ENCODE measurements around the gene PYROXD2. TPM values are rescaled to one million over a fixed set of nuclear protein-coding genes. Genes with fewer than 3 reads are reported as not detected.

Gene PYROXD2
- total RNA-seq, 4 donors from 2014 or later = 4.2 to 18.5 (median 7.4) TPM

DNA sequence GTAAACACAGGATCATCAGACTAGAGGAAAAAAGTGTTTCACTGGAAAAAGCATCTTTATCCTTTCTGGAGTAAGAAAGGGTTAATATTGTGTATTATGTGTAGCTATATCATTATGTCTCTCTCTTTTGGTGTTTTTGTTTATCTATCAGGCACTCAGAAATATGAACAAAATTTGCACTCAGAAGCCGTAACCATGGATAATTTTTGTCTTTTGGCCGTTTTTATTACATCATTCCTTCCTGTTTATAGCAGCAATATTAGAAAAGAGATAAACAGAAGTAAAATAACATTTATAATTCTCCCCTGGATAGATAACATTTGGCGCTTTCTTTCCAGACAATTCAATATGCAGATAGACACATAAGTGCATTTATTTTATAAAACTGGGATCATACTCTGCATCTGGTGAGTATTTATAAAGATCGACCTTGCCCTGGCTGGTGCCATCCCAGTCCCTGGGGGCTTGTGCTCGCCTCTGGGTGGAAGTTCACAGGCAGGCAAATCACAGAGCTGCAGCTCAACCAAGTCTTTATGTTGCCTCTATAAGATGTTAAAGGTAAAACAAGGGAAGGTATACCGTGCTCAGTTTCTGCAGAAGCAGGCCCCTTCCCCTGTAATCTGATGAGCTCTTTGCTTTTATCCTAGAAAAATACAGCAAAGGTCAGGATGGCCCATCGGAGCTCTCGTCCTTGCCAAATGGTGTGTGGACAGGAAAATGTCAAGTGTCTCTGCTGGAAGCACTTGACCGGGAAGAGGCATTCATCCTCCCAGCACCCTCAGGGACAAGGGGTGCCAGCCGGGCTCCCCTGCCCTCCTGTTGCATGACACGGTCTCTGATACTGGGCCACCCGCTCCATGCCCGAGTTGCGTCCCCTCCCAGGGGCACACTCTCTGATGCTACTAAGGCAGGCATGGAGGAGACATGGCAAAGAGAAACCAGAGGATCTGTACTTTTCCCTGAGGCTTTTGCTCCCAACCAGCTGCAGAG is 43.9 kb downstream of the PYROXD2 start:
- no peak overlapping the region for H3K4me3 ChIP-seq
- H3K27me3 ChIP-seq = no peaks in the 10 kb centered on the region
- no peak for ATAC-seq
- TF ChIP-seq, protein P1, sequence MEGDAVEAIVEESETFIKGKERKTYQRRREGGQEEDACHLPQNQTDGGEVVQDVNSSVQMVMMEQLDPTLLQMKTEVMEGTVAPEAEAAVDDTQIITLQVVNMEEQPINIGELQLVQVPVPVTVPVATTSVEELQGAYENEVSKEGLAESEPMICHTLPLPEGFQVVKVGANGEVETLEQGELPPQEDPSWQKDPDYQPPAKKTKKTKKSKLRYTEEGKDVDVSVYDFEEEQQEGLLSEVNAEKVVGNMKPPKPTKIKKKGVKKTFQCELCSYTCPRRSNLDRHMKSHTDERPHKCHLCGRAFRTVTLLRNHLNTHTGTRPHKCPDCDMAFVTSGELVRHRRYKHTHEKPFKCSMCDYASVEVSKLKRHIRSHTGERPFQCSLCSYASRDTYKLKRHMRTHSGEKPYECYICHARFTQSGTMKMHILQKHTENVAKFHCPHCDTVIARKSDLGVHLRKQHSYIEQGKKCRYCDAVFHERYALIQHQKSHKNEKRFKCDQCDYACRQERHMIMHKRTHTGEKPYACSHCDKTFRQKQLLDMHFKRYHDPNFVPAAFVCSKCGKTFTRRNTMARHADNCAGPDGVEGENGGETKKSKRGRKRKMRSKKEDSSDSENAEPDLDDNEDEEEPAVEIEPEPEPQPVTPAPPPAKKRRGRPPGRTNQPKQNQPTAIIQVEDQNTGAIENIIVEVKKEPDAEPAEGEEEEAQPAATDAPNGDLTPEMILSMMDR (IDR thresholded peaks at IDR 0.05) = no peak
- no peak for TF ChIP-seq POLR2A (IDR thresholded peaks at IDR 0.05)
- TF ChIP-seq EP300 (IDR thresholded peaks at IDR 0.05) = no peak
- no peak for TF ChIP-seq POLR2AphosphoS5 (IDR thresholded peaks at IDR 0.05)
- peaks cover 0 to 11% (median 0%) of the 10 kb centered on the region in 3 donors for H3K4me1 ChIP-seq
- no peak overlapping the region for H3K27ac ChIP-seq
- 51 to 53% methylated on average over 5 to 7 of the region's 14 CpGs for WGBS, 2 donors (ENCODE audit: low coverage in 1 of 2)
- H3K9me3 ChIP-seq = no peaks in the 10 kb centered on the region
- no peaks in the 10 kb centered on the region for H3K36me3 ChIP-seq

DNA sequence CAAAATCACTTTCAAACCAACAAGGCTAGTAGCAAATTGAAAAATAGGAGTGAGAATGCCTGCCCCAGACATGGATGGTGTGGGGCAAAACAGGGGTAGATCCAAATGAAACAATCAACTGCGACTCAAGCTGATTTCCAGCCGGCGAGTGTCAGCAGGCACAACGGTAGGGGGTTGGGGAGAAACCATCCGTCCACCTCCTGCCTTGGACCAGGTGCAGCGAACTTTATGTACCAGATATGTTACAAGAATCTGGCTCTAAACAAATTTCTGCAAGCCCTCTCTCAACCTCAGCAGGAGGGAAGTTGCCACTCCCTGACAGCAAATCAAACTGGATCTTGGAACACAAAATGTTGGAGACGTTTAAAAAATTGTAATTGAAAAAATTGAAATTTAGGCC is 45.2 kb downstream of the PYROXD2 start:
- TF ChIP-seq, protein P1 (IDR thresholded peaks at IDR 0.05) = no peak
- no peak for TF ChIP-seq POLR2AphosphoS5 (IDR thresholded peaks at IDR 0.05)
- no peak for TF ChIP-seq EP300 (IDR thresholded peaks at IDR 0.05)
- TF ChIP-seq POLR2A (IDR thresholded peaks at IDR 0.05) = no peak
- Histone ChIP-seq H3K4me1 (peaks cover 0 to 8% (median 0%) of the 10 kb centered on the region in 3 donors), H3K9me3 (no peaks in the 10 kb centered on the region), H3K4me3 (no peak overlapping the region), H3K27ac (no peak overlapping the region), H3K36me3 (no peaks in the 10 kb centered on the region), H3K27me3 (no peaks in the 10 kb centered on the region)
- 69 to 84% methylated on average over 5 to 7 of the region's 7 CpGs for WGBS, 2 donors (ENCODE audit: low coverage in 1 of 2)
- no peak for ATAC-seq

DNA sequence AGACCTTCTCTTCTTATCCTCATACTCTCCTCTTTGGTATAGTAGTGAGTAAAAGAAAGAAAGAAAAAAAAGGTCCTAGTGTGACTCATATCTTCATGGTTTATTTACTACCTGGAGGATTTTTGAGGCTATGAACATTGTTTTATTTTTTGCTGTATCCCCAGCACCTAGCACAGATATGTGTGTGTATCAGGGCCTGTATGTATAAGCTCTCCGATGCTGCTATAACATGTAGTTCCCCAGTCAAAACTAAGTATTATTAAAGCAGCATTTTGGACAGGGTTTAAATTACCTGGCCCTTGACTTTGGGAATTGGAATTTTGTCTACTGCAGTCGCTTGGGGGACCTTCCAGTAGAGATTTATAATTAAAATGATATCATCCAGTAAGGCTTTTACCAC is 46.3 kb downstream of the PYROXD2 start:
- Histone ChIP-seq H3K36me3 (no peaks in the 10 kb centered on the region), H3K4me1 (no peaks in the 10 kb centered on the region), H3K9me3 (no peaks in the 10 kb centered on the region), H3K27ac (no peak overlapping the region), H3K4me3 (no peak overlapping the region), H3K27me3 (no peaks in the 10 kb centered on the region)
- TF ChIP-seq, protein P1 (IDR thresholded peaks at IDR 0.05) = no peak
- TF ChIP-seq POLR2AphosphoS5 (IDR thresholded peaks at IDR 0.05) (no peak), EP300 (IDR thresholded peaks at IDR 0.05) (no peak), POLR2A (IDR thresholded peaks at IDR 0.05) (no peak)
- ATAC-seq = no peak
- WGBS, 2 donors (ENCODE audit: low coverage in 1 of 2) = 95 to 100% methylated on average over 2 of the region's 2 CpGs

DNA sequence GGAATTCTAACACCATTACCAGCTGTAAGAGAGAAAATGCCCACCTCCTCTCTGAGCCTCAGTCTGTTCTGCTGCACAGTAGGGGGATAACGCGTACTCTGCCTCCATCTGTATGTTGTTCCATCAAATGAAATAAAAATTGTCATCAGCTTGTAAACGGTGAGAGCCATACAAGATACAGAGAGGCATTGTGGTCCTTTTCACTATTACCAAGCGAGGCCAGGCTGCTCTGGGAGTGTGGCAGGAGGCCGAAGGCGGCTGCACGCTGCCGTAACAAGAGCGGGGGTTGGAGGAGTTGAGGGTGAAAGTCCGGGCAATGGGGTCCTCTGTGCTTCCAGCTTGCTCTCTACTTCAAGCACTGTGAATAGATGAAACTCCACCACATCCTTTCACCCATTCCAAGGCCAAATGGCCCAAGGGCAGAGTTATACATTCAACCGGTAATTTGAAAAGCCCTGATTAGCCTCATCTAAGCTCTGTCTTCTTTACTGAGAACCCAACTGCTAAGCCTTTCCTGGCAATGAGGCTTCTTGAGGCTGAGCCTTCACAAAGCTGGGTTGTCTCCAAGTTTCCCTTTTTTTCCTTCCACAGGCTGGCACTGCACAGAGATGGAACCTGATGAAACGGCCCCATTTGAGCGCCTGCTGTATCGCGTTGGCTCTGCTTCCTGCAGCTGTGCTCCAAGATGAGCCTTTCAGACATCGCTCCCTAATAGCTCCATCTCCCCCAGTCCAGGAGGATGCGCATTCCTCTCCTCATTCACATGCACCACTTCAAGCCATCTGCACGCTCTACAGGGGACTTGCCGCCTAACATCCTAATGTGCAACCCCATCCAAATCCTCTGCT is 47.2 kb downstream of the PYROXD2 start:
- ATAC-seq = no peak
- TF ChIP-seq EP300 (IDR thresholded peaks at IDR 0.05) (no peak), POLR2A (IDR thresholded peaks at IDR 0.05) (no peak), POLR2AphosphoS5 (IDR thresholded peaks at IDR 0.05) (no peak)
- TF ChIP-seq, protein P1 (IDR thresholded peaks at IDR 0.05) = no peak
- WGBS, 2 donors (ENCODE audit: low coverage in 1 of 2) = 82 to 87% methylated on average over 13 to 17 of the region's 19 CpGs
- no peak overlapping the region for H3K4me3 ChIP-seq
- no peak overlapping the region for H3K27ac ChIP-seq
- no peaks in the 10 kb centered on the region for H3K36me3 ChIP-seq
- no peaks in the 10 kb centered on the region for H3K27me3 ChIP-seq
- H3K4me1 ChIP-seq = no peaks in the 10 kb centered on the region
- no peaks in the 10 kb centered on the region for H3K9me3 ChIP-seq
